H9 (cell line): ENCODE results near the gene OBI1. TPM values are rescaled to one million over a fixed set of nuclear protein-coding genes. Genes with fewer than 3 reads are reported as not detected.

Source experiments
- DNase-seq: peaks from one replicate; pipeline ENCODE4 v3.0.0-alpha.2; 2017
- H2AFZ ChIP-seq: one replicate; pipeline ENCODE4 v1.6.1; 2013; ENCODE audit warnings: mild to moderate bottlenecking, low read length, control low read depth, moderate library complexity
- H2AK5ac ChIP-seq: 2 replicates; pipeline ENCODE4 v1.6.1; 2013; ENCODE audit warnings: low read length, control low read depth, mixed read lengths; ENCODE audit not compliant: insufficient read length
- H2BK120ac ChIP-seq: one replicate; pipeline ENCODE4 v1.6.1; 2013; ENCODE audit warnings: low read depth, mild to moderate bottlenecking, low read length, control low read depth, inconsistent platforms; ENCODE audit not compliant: poor library complexity, severe bottlenecking
- H2BK12ac ChIP-seq: 2 replicates; pipeline ENCODE4 v1.6.1; 2013; ENCODE audit warnings: low read length, control low read depth, mixed read lengths, low read depth; ENCODE audit not compliant: insufficient read length
- H2BK15ac ChIP-seq: 2 replicates; pipeline ENCODE4 v1.6.1; 2013; ENCODE audit warnings: low read depth, low read length, control low read depth
- H2BK20ac ChIP-seq: one replicate; pipeline ENCODE4 v1.6.1; 2013; ENCODE audit warnings: low read depth, mild to moderate bottlenecking, low read length, control low read depth, inconsistent platforms; ENCODE audit not compliant: poor library complexity, severe bottlenecking
- H2BK5ac ChIP-seq: 2 replicates; pipeline ENCODE4 v1.6.1; 2013; ENCODE audit warnings: low read length, control low read depth, mixed read lengths; ENCODE audit not compliant: insufficient read length
- H3K14ac ChIP-seq: 2 replicates; pipeline ENCODE4 v1.6.1; 2013; ENCODE audit warnings: low read length, control low read depth; ENCODE audit not compliant: insufficient read depth
- H3K18ac ChIP-seq: 2 replicates; pipeline ENCODE4 v1.6.1; 2013; ENCODE audit warnings: low read depth, mild to moderate bottlenecking, mixed read lengths, low read length, control low read depth; ENCODE audit not compliant: insufficient read length
- H3K23ac ChIP-seq: 2 replicates; pipeline ENCODE4 v1.6.1; 2013; ENCODE audit warnings: low read length, control low read depth, mixed read lengths, low read depth; ENCODE audit not compliant: insufficient read length
- H3K23me2 ChIP-seq: 2 replicates; pipeline ENCODE4 v1.6.1; 2013; ENCODE audit warnings: low read depth, mild to moderate bottlenecking, mixed read lengths, low read length, control low read depth; ENCODE audit not compliant: insufficient read length, poor library complexity, severe bottlenecking
- H3K27ac ChIP-seq: 2 replicates; pipeline ENCODE4 v1.5.1; 2013; ENCODE audit warnings: low read length, control low read depth, mixed read lengths, low read depth; ENCODE audit not compliant: insufficient read length
- H3K27me3 ChIP-seq: 2 replicates; pipeline ENCODE4 v1.6.1; 2013; ENCODE audit warnings: low read length, control low read depth, inconsistent platforms; ENCODE audit not compliant: insufficient read depth
- H3K4ac ChIP-seq: 2 replicates; pipeline ENCODE4 v1.6.1; 2013; ENCODE audit warnings: low read depth, mild to moderate bottlenecking, control low read depth, inconsistent platforms, low read length, moderate library complexity
- H3K4me1 ChIP-seq: 2 replicates; pipeline ENCODE4 v1.6.1; 2013; ENCODE audit warnings: low read length, control low read depth, inconsistent platforms; ENCODE audit not compliant: insufficient read depth
- H3K4me2 ChIP-seq: 2 replicates; pipeline ENCODE4 v1.6.1; 2013; ENCODE audit warnings: low read length, control low read depth, mixed read lengths; ENCODE audit not compliant: insufficient read length, insufficient read depth
- H3K56ac ChIP-seq: 2 replicates; pipeline ENCODE4 v1.6.1; 2013; ENCODE audit warnings: low read depth, mild to moderate bottlenecking, mixed read lengths, low read length, control low read depth; ENCODE audit not compliant: insufficient read length
- H3K79me1 ChIP-seq: 2 replicates; pipeline ENCODE4 v1.6.1; 2013; ENCODE audit warnings: low read depth, mild to moderate bottlenecking, moderate library complexity, low read length, control low read depth, inconsistent platforms; ENCODE audit not compliant: insufficient read depth, poor library complexity, severe bottlenecking
- H3K79me2 ChIP-seq: 2 replicates; pipeline ENCODE4 v1.6.1; 2013; ENCODE audit warnings: low read length, control low read depth, inconsistent platforms; ENCODE audit not compliant: insufficient read depth
- H3K9ac ChIP-seq: 2 replicates; pipeline ENCODE4 v1.6.1; 2013; ENCODE audit warnings: low read length, control low read depth, mixed read lengths; ENCODE audit not compliant: insufficient read length; ENCODE audit errors: extremely low read depth
- H3K9me3 ChIP-seq: one replicate; pipeline ENCODE4 v1.6.1; 2013; ENCODE audit warnings: low read depth, low read length, inconsistent platforms; ENCODE audit not compliant: control insufficient read depth
- H3T11ph ChIP-seq: one replicate; pipeline ENCODE4 v1.6.1; 2013; ENCODE audit warnings: mild to moderate bottlenecking, low read length, control low read depth, inconsistent platforms
- H4K20me1 ChIP-seq: one replicate; pipeline ENCODE4 v1.6.1; 2013; ENCODE audit not compliant: control insufficient read depth, insufficient read length, insufficient read depth
- H4K5ac ChIP-seq: 2 replicates; pipeline ENCODE4 v1.6.1; 2013; ENCODE audit warnings: low read depth, mild to moderate bottlenecking, mixed read lengths, low read length, control low read depth; ENCODE audit not compliant: insufficient read length
- H4K8ac ChIP-seq: replicated peaks from 2 replicates; pipeline ENCODE4 v1.6.1; 2013; ENCODE audit warnings: low read length, control low read depth, mixed read lengths, low read depth; ENCODE audit not compliant: insufficient read length
- H4K91ac ChIP-seq: 2 replicates; pipeline ENCODE4 v1.6.1; 2013; ENCODE audit warnings: low read depth, mild to moderate bottlenecking, moderate library complexity, mixed read lengths, low read length, control low read depth; ENCODE audit not compliant: insufficient read length
- H3K27ac Mint-ChIP-seq, 3 experiments: 2 replicates in 2 of 3; 3 replicates in 1 of 3; pipeline ENCODE4 v1.8.0; 2020 to 2021; ENCODE audit warnings: mixed read lengths in 3 of 3, mild to moderate bottlenecking in 1 of 3, moderate library complexity in 1 of 3
- H3K27me3 Mint-ChIP-seq: 2 replicates; pipeline ENCODE4 v1.8.0; 2021; ENCODE audit warnings: low read depth, mild to moderate bottlenecking, moderate library complexity, mixed read lengths
- H3K36me3 Mint-ChIP-seq, 3 experiments: 2 replicates in 2 of 3; 3 replicates in 1 of 3; pipeline ENCODE4 v1.8.0; 2020 to 2021; ENCODE audit warnings: low read depth in 3 of 3, mixed read lengths in 3 of 3; ENCODE audit not compliant: insufficient read depth in 1 of 3
- H3K4me1 Mint-ChIP-seq, 2 experiments: 2 replicates each; pipeline ENCODE4 v1.8.0; 2020; ENCODE audit warnings: mixed read lengths in 2 of 2
- H3K4me3 Mint-ChIP-seq, 2 experiments: 2 replicates in 1 of 2; 3 replicates in 1 of 2; pipeline ENCODE4 v1.8.0; 2020 to 2021; ENCODE audit warnings: mild to moderate bottlenecking in 2 of 2, mixed read lengths in 2 of 2, moderate library complexity in 1 of 2
- H3K9me3 Mint-ChIP-seq, 2 experiments: 2 replicates in 1 of 2; 3 replicates in 1 of 2; pipeline ENCODE4 v1.8.0; 2020; ENCODE audit warnings: mild to moderate bottlenecking in 2 of 2, mixed read lengths in 2 of 2, moderate library complexity in 1 of 2
- CTCF ChIP-seq: fragments of 200-600 bp; sonication (generic); conservative IDR thresholded peaks from 3 replicates; pipeline ENCODE4 v1.8.0; 2021; ENCODE audit warnings: antibody characterized with exemption, mild to moderate bottlenecking
- WGBS: extraction: QIAGEN DNeasy Blood & Tissue Kit; methylation state at CpG from one replicate; pipeline ENCODE4 v1.1.7; 2013; ENCODE audit warnings: missing lambda C conversion rate, low lambda C conversion rate, mixed read lengths; ENCODE audit not compliant: insufficient read length; ENCODE audit errors: extremely low coverage; 5-methylcytosine and 5-hydroxymethylcytosine counted together
- total RNA-seq: library from RNA; stranded (reverse); gene quantifications from 2 replicates; pipeline ENCODE4 v1.2.1, GENCODE V29; 2021

Gene OBI1
- total RNA-seq, 1 experiment from 2014 or later, result 24.4 TPM

- Histone ChIP-seq H4K5ac (no peak overlapping the region), H2BK20ac (no peak overlapping the region), H2BK15ac (no peak overlapping the region), H3K4me2 (no peak overlapping the region), H3K9me3 (no peaks in the 10 kb centered on the region), H2BK12ac (no peak overlapping the region), H3K18ac (no peak overlapping the region), H2AK5ac (no peak overlapping the region), H2AFZ (no peak overlapping the region), H3K23me2 (no peaks in the 10 kb centered on the region), H3T11ph (no peak overlapping the region), H4K20me1 (no peaks in the 10 kb centered on the region), H3K14ac (no peak overlapping the region), H2BK120ac (no peak overlapping the region), H3K27me3 (no peaks in the 10 kb centered on the region), H3K27ac (no peak overlapping the region), H3K23ac (no peak overlapping the region), H3K4me1 (no peaks in the 10 kb centered on the region), H3K56ac (no peak overlapping the region), H3K4ac (no peak overlapping the region), H4K91ac (no peak overlapping the region), H3K79me1 (no peaks in the 10 kb centered on the region), H2BK5ac (no peak overlapping the region), H4K8ac (no peak overlapping the region), H3K79me2 (no peaks in the 10 kb centered on the region), H3K9ac (no peak overlapping the region)
- TF ChIP-seq CTCF, result no peak
- Mint-ChIP-seq H3K9me3 (no peaks in the 10 kb centered on the region), H3K27me3 (peaks cover 1% of the 10 kb centered on the region; the same call in 1 of the 2 replicates), H3K4me3 (no peak overlapping the region), H3K36me3 (no peaks in the 10 kb centered on the region), H3K27ac (no peak overlapping the region), H3K4me1 (no peaks in the 10 kb centered on the region)
- no peak for DNase-seq
- no CpG with 5 or more reads among the region's 1 CpG for WGBS
These were observed 89.9 kb downstream of the OBI1 start for GRCh38 chr13:78569029-78569428.
